ENCODE measurements around the gene SFMBT2. TPM values are rescaled to one million over a fixed set of nuclear protein-coding genes. Genes with fewer than 3 reads are reported as not detected.

SFMBT2 gene
- total and polyA plus RNA-seq, 10 of the 15 experiments (the other 5 are each of a cell fraction or from before 2014, with no cell fraction given): 2.8 to 29.6 (median 15.1) TPM

DNA sequence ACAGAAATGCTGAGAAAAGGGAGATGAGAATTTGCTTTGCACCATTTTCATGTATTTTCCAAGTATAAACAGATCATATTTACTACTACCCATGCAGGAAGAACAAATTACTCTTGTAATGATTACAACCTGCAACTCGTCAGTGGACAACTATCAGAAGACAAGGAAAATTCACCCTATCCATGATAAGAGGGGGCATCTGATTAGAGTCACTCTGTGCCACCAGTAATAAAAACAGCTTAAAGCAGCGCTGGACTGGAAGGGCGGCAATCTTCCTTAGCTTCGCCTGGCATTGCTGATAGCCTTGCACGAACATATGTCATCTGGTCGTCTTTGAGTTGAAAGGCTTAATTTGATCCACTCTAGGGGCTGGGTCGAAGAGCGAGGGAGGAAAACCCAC is 162.7 kb downstream of the SFMBT2 start:
- no peaks in the 10 kb centered on the region; the same call in 1 of the 2 replicates for H3K79me2 ChIP-seq (ENCODE audit: control insufficient read depth, insufficient read depth, low read length)
- RAD21 ChIA-PET (ENCODE audit: unreplicated experiment): no interaction called here
- FAIRE-seq: no peak
- H3K4me2 ChIP-seq (ENCODE audit: control insufficient read depth, insufficient read depth): no peak overlapping the region
- in situ Hi-C loops (cut with MboI) (no loop called here), intact Hi-C loops (cut with micrococcal nuclease; ENCODE audit: unreplicated experiment) (no loop called here)
- no peak for TF ChIP-seq EZH2 (IDR thresholded peaks at IDR 0.05; ENCODE audit: borderline replicate concordance, control insufficient read depth, low read depth, low read length)
- SMC1A ChIA-PET (ENCODE audit: uncharacterized antibody, unreplicated experiment): no interaction called here
- no peak overlapping the region for H3K4me3 ChIP-seq
- H3K27me3 ChIP-seq (replicated peaks in 1 of 2; ENCODE audit: control insufficient read depth in 2 of 2, insufficient read depth in 2 of 2, low read length in 1 of 2): no peaks in the 10 kb centered on the region
- no peaks in the 10 kb centered on the region for H3K9me3 ChIP-seq (replicated peaks; ENCODE audit: control insufficient read depth, insufficient read depth, low read length)
- H3K36me3 ChIP-seq (ENCODE audit: control insufficient read depth in 2 of 2, insufficient read depth in 2 of 2, low read length in 1 of 2): peaks cover 10 to 29% of the 10 kb centered on the region in 2 experiments
- no TSS peak for BruUV-seq (replicated peaks)
- H2AFZ ChIP-seq (ENCODE audit: control insufficient read depth, low read depth, low read length): no peak overlapping the region
- no peak for DNase-seq (ENCODE audit: low read depth, low spot score)
- peaks cover 16% of the 10 kb centered on the region for H3K4me1 ChIP-seq (ENCODE audit: control insufficient read depth, insufficient read depth, low read length)
- no peak overlapping the region for H3K27ac ChIP-seq (ENCODE audit: control insufficient read depth, insufficient read depth)
- CTCF ChIA-PET: no interaction called here
- H3K9ac ChIP-seq (ENCODE audit: control insufficient read depth, insufficient read depth, low read length): no peak overlapping the region
- no peaks in the 10 kb centered on the region for H4K20me1 ChIP-seq (ENCODE audit: control insufficient read depth, insufficient read depth)
- 88% methylated on average over 8 of the region's 8 CpGs for WGBS (ENCODE audit: insufficient coverage, insufficient replicate concordance, low lambda C conversion rate, missing lambda C conversion rate)
- POLR2A ChIA-PET: no interaction called here
- no peak for ATAC-seq

DNA sequence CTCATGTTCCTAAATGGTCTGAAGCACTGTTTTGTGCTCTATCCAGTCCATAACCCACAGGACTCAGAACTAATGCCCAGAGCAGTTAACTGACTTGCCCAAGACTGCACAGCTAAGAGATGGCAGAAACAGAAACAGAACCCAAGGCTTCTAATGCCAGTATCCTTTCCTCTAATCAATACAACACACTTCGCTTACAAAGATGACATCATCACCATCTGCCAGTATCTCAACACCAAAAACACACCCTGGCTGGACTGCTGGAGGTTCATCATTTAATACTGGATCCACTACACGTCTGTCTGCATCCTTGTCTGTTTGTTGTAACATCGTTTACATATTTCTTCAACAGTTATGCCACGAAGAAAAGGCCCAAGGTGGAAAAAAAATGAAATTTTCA is 165.3 kb downstream of the SFMBT2 start:
- Histone ChIP-seq H3K79me2 (ENCODE audit: control insufficient read depth, insufficient read depth, low read length) (no peaks in the 10 kb centered on the region; the same call in 1 of the 2 replicates), H3K27ac (ENCODE audit: control insufficient read depth, insufficient read depth) (no peak overlapping the region), H2AFZ (ENCODE audit: control insufficient read depth, low read depth, low read length) (no peak overlapping the region), H3K4me2 (ENCODE audit: control insufficient read depth, insufficient read depth) (no peak overlapping the region), H3K4me3 (no peak overlapping the region), H3K9ac (ENCODE audit: control insufficient read depth, insufficient read depth, low read length) (no peak overlapping the region), H3K4me1 (ENCODE audit: control insufficient read depth, insufficient read depth, low read length) (peaks cover 16% of the 10 kb centered on the region), H4K20me1 (ENCODE audit: control insufficient read depth, insufficient read depth) (no peaks in the 10 kb centered on the region), H3K9me3 (replicated peaks; ENCODE audit: control insufficient read depth, insufficient read depth, low read length) (no peaks in the 10 kb centered on the region; the same call in 2 of the 3 replicates), H3K27me3 (replicated peaks in 1 of 2; ENCODE audit: control insufficient read depth in 2 of 2, insufficient read depth in 2 of 2, low read length in 1 of 2) (no peaks in the 10 kb centered on the region), H3K36me3 (ENCODE audit: control insufficient read depth in 2 of 2, insufficient read depth in 2 of 2, low read length in 1 of 2) (peaks cover 16 to 32% of the 10 kb centered on the region in 2 experiments)
- ChIA-PET CTCF (interaction anchor here (0.6 to 1.7 kb wide), 4 partner anchors 120 to 1481 kb away, joined by 3 to 5 read pairs (median 3); no protein-coding TSS in a partner anchor), SMC1A (ENCODE audit: uncharacterized antibody, unreplicated experiment) (no interaction called here), RAD21 (ENCODE audit: unreplicated experiment) (no interaction called here), POLR2A (no interaction called here)
- WGBS (ENCODE audit: insufficient coverage, insufficient replicate concordance, low lambda C conversion rate, missing lambda C conversion rate): 82% methylated on average over 4 of the region's 4 CpGs
- FAIRE-seq: no peak
- DNase-seq (ENCODE audit: low read depth, low spot score): no peak
- BruUV-seq (replicated peaks): no TSS peak
- intact Hi-C loops (cut with micrococcal nuclease; ENCODE audit: unreplicated experiment) (no loop called here), in situ Hi-C loops (cut with MboI) (no loop called here)
- TF ChIP-seq HDGF (IDR thresholded peaks at IDR 0.05): no peak
- no peak for TF ChIP-seq SUZ12 (IDR thresholded peaks at IDR 0.05; ENCODE audit: unreplicated experiment)
- TF ChIP-seq FOXK2 (IDR thresholded peaks at IDR 0.05): no peak
- TF ChIP-seq RAD51 (IDR thresholded peaks at IDR 0.05): no peak
- no peak for TF ChIP-seq RBBP5 (conservative IDR thresholded peaks at IDR 0.05)
- TF ChIP-seq ATF7 (IDR thresholded peaks at IDR 0.05; ENCODE audit: low read depth): no peak; the same call in 1 of the 2 replicates
- no peak for TF ChIP-seq NBN (IDR thresholded peaks at IDR 0.05)
- no peak for TF ChIP-seq STAT1 (conservative IDR thresholded peaks at IDR 0.05)
- TF ChIP-seq, protein P1, sequence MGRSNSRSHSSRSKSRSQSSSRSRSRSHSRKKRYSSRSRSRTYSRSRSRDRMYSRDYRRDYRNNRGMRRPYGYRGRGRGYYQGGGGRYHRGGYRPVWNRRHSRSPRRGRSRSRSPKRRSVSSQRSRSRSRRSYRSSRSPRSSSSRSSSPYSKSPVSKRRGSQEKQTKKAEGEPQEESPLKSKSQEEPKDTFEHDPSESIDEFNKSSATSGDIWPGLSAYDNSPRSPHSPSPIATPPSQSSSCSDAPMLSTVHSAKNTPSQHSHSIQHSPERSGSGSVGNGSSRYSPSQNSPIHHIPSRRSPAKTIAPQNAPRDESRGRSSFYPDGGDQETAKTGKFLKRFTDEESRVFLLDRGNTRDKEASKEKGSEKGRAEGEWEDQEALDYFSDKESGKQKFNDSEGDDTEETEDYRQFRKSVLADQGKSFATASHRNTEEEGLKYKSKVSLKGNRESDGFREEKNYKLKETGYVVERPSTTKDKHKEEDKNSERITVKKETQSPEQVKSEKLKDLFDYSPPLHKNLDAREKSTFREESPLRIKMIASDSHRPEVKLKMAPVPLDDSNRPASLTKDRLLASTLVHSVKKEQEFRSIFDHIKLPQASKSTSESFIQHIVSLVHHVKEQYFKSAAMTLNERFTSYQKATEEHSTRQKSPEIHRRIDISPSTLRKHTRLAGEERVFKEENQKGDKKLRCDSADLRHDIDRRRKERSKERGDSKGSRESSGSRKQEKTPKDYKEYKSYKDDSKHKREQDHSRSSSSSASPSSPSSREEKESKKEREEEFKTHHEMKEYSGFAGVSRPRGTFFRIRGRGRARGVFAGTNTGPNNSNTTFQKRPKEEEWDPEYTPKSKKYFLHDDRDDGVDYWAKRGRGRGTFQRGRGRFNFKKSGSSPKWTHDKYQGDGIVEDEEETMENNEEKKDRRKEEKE (IDR thresholded peaks at IDR 0.05): no peak
- TF ChIP-seq, protein P2, sequence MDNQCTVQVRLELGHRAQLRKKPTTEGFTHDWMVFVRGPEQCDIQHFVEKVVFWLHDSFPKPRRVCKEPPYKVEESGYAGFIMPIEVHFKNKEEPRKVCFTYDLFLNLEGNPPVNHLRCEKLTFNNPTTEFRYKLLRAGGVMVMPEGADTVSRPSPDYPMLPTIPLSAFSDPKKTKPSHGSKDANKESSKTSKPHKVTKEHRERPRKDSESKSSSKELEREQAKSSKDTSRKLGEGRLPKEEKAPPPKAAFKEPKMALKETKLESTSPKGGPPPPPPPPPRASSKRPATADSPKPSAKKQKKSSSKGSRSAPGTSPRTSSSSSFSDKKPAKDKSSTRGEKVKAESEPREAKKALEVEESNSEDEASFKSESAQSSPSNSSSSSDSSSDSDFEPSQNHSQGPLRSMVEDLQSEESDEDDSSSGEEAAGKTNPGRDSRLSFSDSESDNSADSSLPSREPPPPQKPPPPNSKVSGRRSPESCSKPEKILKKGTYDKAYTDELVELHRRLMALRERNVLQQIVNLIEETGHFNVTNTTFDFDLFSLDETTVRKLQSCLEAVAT (IDR thresholded peaks at IDR 0.05): no peak
- TF ChIP-seq SUPT20H (IDR thresholded peaks at IDR 0.05; ENCODE audit: borderline replicate concordance, control insufficient read depth, low read depth, low read length): no peak
- no peak for TF ChIP-seq SMARCA5 (IDR thresholded peaks at IDR 0.05)
- no peak for TF ChIP-seq KLF5 (IDR thresholded peaks at IDR 0.05; ENCODE audit: partially characterized antibody)
- peak; percentile 15; the same call in 1 of the 3 replicates for ATAC-seq
